Measurements from ENCODE around the gene EXOC4.

DNA sequence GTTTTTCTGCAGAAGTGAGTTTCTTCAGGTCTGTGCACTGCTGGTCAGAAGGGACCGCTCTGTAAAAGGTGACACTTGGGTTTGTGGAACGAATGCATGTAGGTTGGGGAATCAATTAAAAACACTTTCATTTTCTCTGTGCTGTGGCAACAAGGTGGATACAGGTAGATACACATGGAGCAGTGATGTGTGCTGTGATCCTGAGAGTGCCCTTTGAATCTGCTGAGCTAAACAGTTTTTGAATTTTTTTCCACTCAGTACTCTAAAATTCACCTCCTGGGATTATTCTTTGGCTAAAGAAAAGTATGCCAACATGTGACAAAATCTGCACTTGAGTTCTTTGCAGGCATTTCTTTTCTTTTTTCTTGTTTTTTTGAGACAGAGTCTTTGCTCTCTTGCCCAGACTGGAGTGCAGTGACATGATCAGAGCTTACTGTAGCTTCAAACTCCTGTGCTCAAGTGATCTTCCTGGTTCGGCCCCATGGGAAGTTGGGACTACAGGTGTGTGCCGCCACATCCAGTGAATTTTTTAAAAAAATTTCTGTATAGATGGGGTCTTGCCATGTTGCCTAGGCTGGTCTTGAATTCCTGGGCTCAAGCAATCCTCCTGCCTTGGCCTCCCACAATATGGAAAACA, 338.9 kb downstream of the EXOC4 start:
- TF ChIP-seq, protein P1, sequence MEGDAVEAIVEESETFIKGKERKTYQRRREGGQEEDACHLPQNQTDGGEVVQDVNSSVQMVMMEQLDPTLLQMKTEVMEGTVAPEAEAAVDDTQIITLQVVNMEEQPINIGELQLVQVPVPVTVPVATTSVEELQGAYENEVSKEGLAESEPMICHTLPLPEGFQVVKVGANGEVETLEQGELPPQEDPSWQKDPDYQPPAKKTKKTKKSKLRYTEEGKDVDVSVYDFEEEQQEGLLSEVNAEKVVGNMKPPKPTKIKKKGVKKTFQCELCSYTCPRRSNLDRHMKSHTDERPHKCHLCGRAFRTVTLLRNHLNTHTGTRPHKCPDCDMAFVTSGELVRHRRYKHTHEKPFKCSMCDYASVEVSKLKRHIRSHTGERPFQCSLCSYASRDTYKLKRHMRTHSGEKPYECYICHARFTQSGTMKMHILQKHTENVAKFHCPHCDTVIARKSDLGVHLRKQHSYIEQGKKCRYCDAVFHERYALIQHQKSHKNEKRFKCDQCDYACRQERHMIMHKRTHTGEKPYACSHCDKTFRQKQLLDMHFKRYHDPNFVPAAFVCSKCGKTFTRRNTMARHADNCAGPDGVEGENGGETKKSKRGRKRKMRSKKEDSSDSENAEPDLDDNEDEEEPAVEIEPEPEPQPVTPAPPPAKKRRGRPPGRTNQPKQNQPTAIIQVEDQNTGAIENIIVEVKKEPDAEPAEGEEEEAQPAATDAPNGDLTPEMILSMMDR (IDR thresholded peaks at IDR 0.05): no peak
- TF ChIP-seq POLR2A (IDR thresholded peaks at IDR 0.05): no peak

All from vagina (tissue), 2 donors.